Lower leg skin (tissue), 3 donors: ENCODE data around the gene CTSF.

Experiments used
- POLR2A ChIP-seq, 2 donors: fragments of 450-650 bp; IDR thresholded peaks; one replicate each; pipeline ENCODE4 v1.6.1; 2016 to 2017; ENCODE audit warnings: antibody characterized with exemption in 2 of 2, mild to moderate bottlenecking in 1 of 2, moderate library complexity in 1 of 2
- TF ChIP-seq, protein P1 (sequence below), 3 donors: fragments of 450-650 bp; IDR thresholded peaks; one replicate each; pipeline ENCODE4 v1.5.1; 2016; ENCODE audit warnings: antibody characterized with exemption in 3 of 3, mild to moderate bottlenecking in 3 of 3, moderate library complexity in 2 of 3

DNA sequence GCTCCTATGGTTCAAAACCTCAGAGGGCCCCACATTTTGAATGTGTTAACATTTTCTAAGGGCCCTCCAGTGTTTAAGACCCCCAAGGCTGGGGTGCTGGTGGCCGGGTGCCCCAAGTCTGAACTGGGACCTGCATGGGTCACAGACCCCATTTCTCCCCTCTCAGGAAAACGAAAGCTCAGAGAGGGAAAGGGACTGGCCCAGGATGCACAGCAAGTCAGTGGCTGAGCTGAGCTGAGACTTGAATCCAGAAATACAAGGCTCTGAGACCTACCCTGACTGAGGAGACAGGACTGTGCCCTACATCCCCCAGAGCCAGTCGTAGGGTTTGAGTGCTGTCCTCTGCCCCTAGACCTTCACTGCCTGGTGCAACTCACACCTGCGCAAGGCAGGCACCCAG lies 17.5 kb downstream of the CTSF start:
- TF ChIP-seq, protein P1, sequence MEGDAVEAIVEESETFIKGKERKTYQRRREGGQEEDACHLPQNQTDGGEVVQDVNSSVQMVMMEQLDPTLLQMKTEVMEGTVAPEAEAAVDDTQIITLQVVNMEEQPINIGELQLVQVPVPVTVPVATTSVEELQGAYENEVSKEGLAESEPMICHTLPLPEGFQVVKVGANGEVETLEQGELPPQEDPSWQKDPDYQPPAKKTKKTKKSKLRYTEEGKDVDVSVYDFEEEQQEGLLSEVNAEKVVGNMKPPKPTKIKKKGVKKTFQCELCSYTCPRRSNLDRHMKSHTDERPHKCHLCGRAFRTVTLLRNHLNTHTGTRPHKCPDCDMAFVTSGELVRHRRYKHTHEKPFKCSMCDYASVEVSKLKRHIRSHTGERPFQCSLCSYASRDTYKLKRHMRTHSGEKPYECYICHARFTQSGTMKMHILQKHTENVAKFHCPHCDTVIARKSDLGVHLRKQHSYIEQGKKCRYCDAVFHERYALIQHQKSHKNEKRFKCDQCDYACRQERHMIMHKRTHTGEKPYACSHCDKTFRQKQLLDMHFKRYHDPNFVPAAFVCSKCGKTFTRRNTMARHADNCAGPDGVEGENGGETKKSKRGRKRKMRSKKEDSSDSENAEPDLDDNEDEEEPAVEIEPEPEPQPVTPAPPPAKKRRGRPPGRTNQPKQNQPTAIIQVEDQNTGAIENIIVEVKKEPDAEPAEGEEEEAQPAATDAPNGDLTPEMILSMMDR (IDR thresholded peaks at IDR 0.05), result no peak
- TF ChIP-seq POLR2A (IDR thresholded peaks at IDR 0.05), result no peak
